GM21619 (cell line): ENCODE results near the gene CDK10.
"Not testable (repeated sequence)": the region's sequence is repeated elsewhere in the genome, so short reads cannot be mapped to it uniquely, and the experiment has no call there.

ENCODE experiments used
- ATAC-seq: cut with Tn5 transposase; IDR thresholded peaks from one replicate; pipeline ENCODE4 v1.9.1; 2021; ENCODE audit not compliant: unreplicated experiment

Gene CDK10

GRCh38 chr16:89695086-89695874 is 8.8 kb downstream of the CDK10 start:
- ATAC-seq = no peak

- no peak for ATAC-seq
Observed at GRCh38 chr16:89695875-89696669, 9.6 kb downstream of the CDK10 start.

- ATAC-seq = no peak
Observed at GRCh38 chr16:89696670-89697128, 10.2 kb downstream of the CDK10 start.

GRCh38 chr16:89697161-89697615 is 10.7 kb downstream of the CDK10 start:
- ATAC-seq = no peak

GRCh38 chr16:89697616-89698331 is 11.3 kb downstream of the CDK10 start:
- no peak for ATAC-seq

- not testable (repeated sequence) for ATAC-seq
Observed at GRCh38 chr16:89698717-89699116, 12.2 kb downstream of the CDK10 start.

GRCh38 chr16:89699629-89700099 is 13.2 kb downstream of the CDK10 start:
- not testable (repeated sequence) for ATAC-seq

GRCh38 chr16:89700100-89700648 is 13.7 kb downstream of the CDK10 start:
- ATAC-seq = peak; percentile 41

GRCh38 chr16:89700649-89701424 is 14.3 kb downstream of the CDK10 start:
- ATAC-seq = no peak

GRCh38 chr16:89701425-89702406 is 15.2 kb downstream of the CDK10 start, which contains the start of gene SPATA2L:
SPATA2L (minus strand) TSS chr16:89701705; CDS start chr16:89701232, 473 bp downstream.
- peak; percentile 52 for ATAC-seq

GRCh38 chr16:89704281-89704680 is 17.8 kb downstream of the CDK10 start:
- ATAC-seq = no peak

GRCh38 chr16:89705006-89705405 is 18.5 kb downstream of the CDK10 start:
- ATAC-seq = no peak

GRCh38 chr16:89706518-89707260 is 20.2 kb downstream of the CDK10 start:
- ATAC-seq = no peak

- ATAC-seq = no peak
Observed at GRCh38 chr16:89707695-89708094, 21.2 kb downstream of the CDK10 start.

- ATAC-seq = no peak
Observed at GRCh38 chr16:89708481-89708931, 22.0 kb downstream of the CDK10 start.

- no peak for ATAC-seq
Observed at GRCh38 chr16:89709166-89709565, 22.7 kb downstream of the CDK10 start.

GRCh38 chr16:89709716-89710432 is 23.4 kb downstream of the CDK10 start:
- no peak for ATAC-seq
